A549 treated with Mapracorat at 1 μM for 4 hours (cell line): ENCODE results near the gene SLF2. TPM values are rescaled to one million over a fixed set of nuclear protein-coding genes. Genes with fewer than 3 reads are reported as not detected.

Experiments
- total RNA-seq: library from RNA; stranded (reverse); fragments of 200-300 nt; extraction: Qiagen RNA extraction; gene quantifications from 5 replicates; pipeline ENCODE4 v1.2.3, GENCODE V29; 2022

SLF2 gene
- 6.7 to 10.3 TPM (median 9.0 TPM) in 5 replicates for total RNA-seq

GRCh38 chr10:100912605-100913469, at the start of gene SLF2:
TSS of gene SLF2 (plus strand) at chr10:100912963. CDS start at chr10:100913111, 148 bp downstream.

GRCh38 chr10:100969187-100970075, 56.7 kb downstream of the SLF2 start, which contains the start of gene SEMA4G:
TSS of gene SEMA4G (plus strand) at chr10:100969504. CDS start at chr10:100972913, 3,409 bp downstream.

GRCh38 chr10:100986952-100987684, 74.4 kb downstream of the SLF2 start, which contains the start of the genes MRPL43 and TWNK:
TSS of gene MRPL43 (minus strand) at chr10:100987497. CDS start at chr10:100987443, 54 bp downstream.
TSS of gene TWNK (plus strand) at chr10:100987543. CDS start at chr10:100988211, 668 bp downstream.

GRCh38 chr10:100999742-101000126, 87.0 kb downstream of the SLF2 start, which contains the start of gene LZTS2:
TSS of gene LZTS2 (plus strand) at chr10:100999808. CDS start at chr10:101002539, 2,731 bp downstream.

Other genes with a start within 250 kb of the SLF2 start
- 0.08 to 0.43 TPM (median 0.20 TPM) in 5 replicates for gene PAX2, start 167.4 kb upstream of the SLF2 start, total RNA-seq
- gene SEMA4G, start 56.5 kb downstream of the SLF2 start, total RNA-seq, result 6.6 to 9.3 TPM (median 8.9 TPM) in 5 replicates
- gene MRPL43, start 74.5 kb downstream of the SLF2 start, total RNA-seq, result 77.7 to 97.6 TPM (median 95.4 TPM) in 5 replicates
- 34.5 to 42.7 TPM (median 39.3 TPM) in 5 replicates for gene TWNK, start 74.6 kb downstream of the SLF2 start, total RNA-seq
- 28.2 to 47.4 TPM (median 43.5 TPM) in 5 replicates for gene LZTS2, start 86.8 kb downstream of the SLF2 start, total RNA-seq
- gene PDZD7, start 118.2 kb downstream of the SLF2 start, total RNA-seq, result 0.53 to 1.2 TPM (median 0.76 TPM) in 5 replicates
- 43.3 to 49.9 TPM (median 45.2 TPM) in 5 replicates for gene SFXN3, start 118.3 kb downstream of the SLF2 start, total RNA-seq
- gene KAZALD1, start 149.0 kb downstream of the SLF2 start, total RNA-seq, result 2.0 to 3.0 TPM (median 2.8 TPM) in 5 replicates
- gene TLX1, start 218.3 kb downstream of the SLF2 start, total RNA-seq, result not detected in 5 replicates